GM12891 (cell line): ENCODE data around the gene KRTAP20-4.

Source experiments
- DNase-seq: peaks from one replicate; pipeline ENCODE4 v3.0.0; 2011; ENCODE audit warnings: low spot score; ENCODE audit not compliant: insufficient read length
- FAIRE-seq: peaks from 2 replicates; lab custom pipeline; 2011; peaks lifted over from hg19 to GRCh38; lab: Jason Lieb, UNC
- PAX5 ChIP-seq: IDR thresholded peaks from 2 replicates; pipeline ENCODE4 v1.6.1; 2011; ENCODE audit warnings: low read length, moderate library complexity, mild to moderate bottlenecking; ENCODE audit not compliant: insufficient read depth, severe bottlenecking
- POLR2A ChIP-seq: IDR thresholded peaks from 2 replicates; pipeline ENCODE4 v1.6.1; 2011; ENCODE audit warnings: low read depth, low read length, control low read depth
- POLR2AphosphoS5 ChIP-seq: IDR thresholded peaks from 2 replicates; pipeline ENCODE4 v1.6.1; 2011; ENCODE audit warnings: low read depth, low read length, control low read depth
- POU2F2 ChIP-seq: IDR thresholded peaks from 2 replicates; pipeline ENCODE4 v1.6.1; 2011; ENCODE audit warnings: low read depth, mild to moderate bottlenecking, control low read depth, low read length, moderate library complexity
- SPI1 ChIP-seq: IDR thresholded peaks from 2 replicates; pipeline ENCODE4 v1.6.1; 2011; ENCODE audit warnings: low read depth, low read length, control low read depth
- TAF1 ChIP-seq: IDR thresholded peaks from 2 replicates; pipeline ENCODE4 v1.6.1; 2011; ENCODE audit warnings: low read depth, low read length, control low read depth

KRTAP20-4 gene

DNA sequence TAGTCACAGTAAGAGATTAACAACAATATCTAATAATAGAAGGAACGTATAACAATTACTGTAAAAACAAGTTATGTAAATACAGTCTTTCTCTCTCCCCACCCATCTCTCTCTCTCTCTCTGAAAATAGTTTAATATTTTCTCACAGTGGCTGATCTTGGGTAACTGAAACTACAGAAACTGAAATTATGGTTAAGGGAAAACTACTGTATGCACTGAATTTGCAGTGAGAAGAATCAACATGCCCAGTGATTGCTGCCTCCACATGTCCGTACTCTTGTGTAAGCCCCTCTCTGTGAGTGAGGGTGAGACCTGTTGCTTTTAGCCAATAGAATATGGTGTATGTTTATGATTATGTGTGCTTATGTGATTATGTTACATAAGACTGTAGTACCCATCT lies 8.3 kb upstream of the KRTAP20-4 start:
- DNase-seq (no peak), FAIRE-seq (no peak)
- TF ChIP-seq POLR2A (no peak), POU2F2 (no peak), TAF1 (no peak), POLR2AphosphoS5 (no peak), SPI1 (no peak), PAX5 (no peak)

DNA sequence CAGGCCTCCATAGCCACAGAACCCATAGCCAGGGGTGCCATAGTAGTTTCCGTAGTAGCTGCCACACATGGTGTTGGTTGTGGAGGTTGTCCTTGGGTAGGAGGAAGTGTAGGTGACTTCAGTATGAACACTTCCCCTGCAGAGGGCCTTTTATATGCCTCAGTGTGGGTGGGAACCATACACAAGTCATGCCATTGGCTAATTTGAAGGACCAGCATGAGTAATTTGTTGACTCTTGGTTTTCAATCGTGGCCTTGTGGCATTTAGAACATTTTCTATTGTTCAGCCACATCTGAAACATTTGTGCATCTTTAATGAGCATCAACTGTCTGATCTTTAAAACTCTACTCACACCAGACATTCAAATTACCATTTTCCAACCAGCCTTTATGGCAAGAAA lies 6.6 kb upstream of the KRTAP20-4 start, which contains the start of gene KRTAP6-1:
TSS of gene KRTAP6-1 (minus strand) at position 95 of the 400 bp plus-strand sequence. CDS start at position 69, 26 bp downstream.
- TF ChIP-seq SPI1 (peak; percentile 14; the same call in 1 of the 2 replicates), TAF1 (no peak), POU2F2 (no peak)
- DNase-seq (no peak), FAIRE-seq (no peak)

DNA sequence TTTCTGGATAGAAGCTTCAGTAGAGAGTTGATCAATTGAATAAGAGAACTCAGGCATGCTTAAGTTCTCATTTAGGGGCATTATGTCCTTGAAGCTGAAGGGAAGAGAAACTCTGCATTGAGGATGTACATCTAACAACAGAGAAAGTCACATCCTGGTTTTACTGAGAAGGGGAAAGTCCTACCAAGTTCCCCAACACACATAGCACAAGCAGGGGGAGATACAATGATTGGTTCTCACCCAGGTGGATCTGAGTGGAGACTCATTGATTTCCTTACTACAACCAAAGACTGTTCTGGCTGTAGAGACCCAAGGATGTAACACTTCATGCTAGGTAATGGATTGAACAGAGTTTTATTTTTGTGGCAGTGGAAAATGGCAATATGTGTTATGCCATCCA lies 5.2 kb upstream of the KRTAP20-4 start:
- FAIRE-seq, result no peak
- TF ChIP-seq POLR2AphosphoS5 (no peak), POLR2A (no peak), SPI1 (peak; percentile 35; the same call in 1 of the 2 replicates)
- DNase-seq, result no peak

DNA sequence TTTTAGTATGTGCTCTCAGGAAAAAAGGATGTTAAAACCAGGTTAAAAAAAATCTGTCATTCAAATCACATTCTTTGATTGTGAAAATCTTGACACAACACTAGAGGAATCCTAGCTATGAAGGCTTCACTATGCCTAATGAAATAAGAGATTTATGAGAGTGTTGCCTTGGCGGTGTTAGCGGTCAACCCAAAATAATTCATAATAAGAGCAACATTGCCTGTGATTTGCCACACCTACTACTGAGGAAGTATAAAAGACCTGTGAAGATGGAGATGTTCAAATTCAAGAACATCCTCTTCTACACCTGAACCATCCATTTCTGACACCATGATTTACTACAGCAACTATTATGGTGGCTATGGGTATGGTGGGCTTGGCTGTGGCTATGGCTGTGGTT lies 4.3 kb upstream of the KRTAP20-4 start, which contains the start of gene KRTAP20-1:
TSS of gene KRTAP20-1 (plus strand) at position 301 of the 400 bp plus-strand sequence. CDS start at position 331, 30 bp downstream.
- no peak for FAIRE-seq
- DNase-seq, result no peak
- no peak for TF ChIP-seq TAF1
- TF ChIP-seq PAX5, result no peak
- TF ChIP-seq SPI1, result no peak

DNA sequence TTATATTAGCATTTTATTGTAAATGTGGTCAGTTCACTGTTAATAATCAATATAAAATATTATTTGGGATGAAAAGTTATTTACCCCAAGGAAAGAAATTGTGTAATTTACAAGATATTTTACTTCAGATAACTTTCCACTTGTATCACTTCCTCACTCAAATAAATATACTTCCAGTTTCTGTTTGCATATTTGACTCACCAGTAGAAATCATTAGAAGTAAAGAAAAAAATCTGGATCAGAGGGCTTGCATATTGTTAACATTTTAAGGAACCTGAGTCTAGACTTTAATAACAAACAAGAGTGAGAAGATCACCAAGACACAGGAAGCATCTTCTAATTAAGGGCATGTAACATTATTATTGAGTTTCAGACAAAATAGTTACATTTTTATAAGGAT lies 347 bp upstream of the KRTAP20-4 start:
- no peak for DNase-seq
- no peak for FAIRE-seq
- TF ChIP-seq POU2F2 (no peak), SPI1 (no peak), POLR2AphosphoS5 (no peak), POLR2A (no peak), PAX5 (no peak), TAF1 (no peak)

DNA sequence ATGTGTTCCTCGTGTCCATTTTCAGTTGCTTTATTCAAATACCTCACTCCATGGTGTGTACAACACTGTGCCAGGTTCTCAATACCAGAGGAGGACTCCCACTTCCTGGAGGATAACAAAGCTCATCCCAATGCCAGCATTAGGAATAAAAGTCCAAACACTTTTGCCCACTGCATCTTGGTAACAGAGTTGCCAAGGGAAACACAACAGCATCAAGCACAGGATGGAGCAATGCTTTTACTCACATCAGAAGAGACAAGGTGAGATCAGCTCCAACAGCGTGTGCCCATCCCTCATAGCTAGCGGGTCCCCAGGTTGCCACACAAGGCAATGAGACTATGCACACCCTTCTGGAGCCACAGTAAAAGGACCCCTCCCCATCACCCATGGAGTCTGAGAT lies 2.9 kb downstream of the KRTAP20-4 start:
- DNase-seq, result no peak
- TF ChIP-seq SPI1 (no peak), PAX5 (no peak), TAF1 (no peak), POLR2A (no peak), POLR2AphosphoS5 (no peak), POU2F2 (no peak)
- FAIRE-seq, result no peak

DNA sequence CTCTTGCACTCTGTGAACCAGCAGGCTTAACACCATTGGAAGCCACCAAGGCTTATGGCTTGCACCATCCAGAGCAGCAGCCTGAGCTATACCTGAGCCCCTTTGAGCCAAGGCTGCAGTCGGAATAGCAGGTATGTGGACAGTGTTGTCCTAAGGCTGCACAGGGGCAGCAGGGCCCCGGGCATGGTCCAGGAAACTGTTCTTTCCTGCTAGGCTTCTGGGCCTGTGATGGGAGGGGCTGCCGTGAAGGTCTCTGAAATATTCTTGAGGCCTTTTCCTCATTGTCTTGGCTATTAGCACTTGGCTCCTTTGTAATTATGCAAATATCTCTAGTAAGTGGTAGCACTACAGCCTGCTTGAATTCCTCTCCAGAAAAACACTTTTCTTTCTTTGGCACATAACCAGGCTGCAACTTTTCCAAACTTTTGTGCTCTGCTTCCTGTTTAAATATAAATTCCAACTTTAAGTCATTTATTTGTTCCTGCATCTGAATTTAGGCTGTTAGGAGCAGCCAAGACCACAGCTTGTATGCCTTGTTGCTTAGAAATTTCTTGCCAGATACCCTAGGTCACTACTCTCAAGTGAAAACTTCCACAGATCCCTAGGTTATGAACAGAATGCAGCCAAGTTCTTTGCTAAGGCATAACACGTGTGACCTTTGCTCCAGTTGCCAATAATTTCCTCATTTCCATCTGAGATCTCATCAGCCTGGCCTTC lies 5.2 kb downstream of the KRTAP20-4 start:
- no peak for DNase-seq
- no peak for TF ChIP-seq PAX5
- no peak for TF ChIP-seq POU2F2
- TF ChIP-seq SPI1, result no peak
- no peak for TF ChIP-seq POLR2A
- no peak for TF ChIP-seq TAF1
- TF ChIP-seq POLR2AphosphoS5, result no peak
- no peak for FAIRE-seq

DNA sequence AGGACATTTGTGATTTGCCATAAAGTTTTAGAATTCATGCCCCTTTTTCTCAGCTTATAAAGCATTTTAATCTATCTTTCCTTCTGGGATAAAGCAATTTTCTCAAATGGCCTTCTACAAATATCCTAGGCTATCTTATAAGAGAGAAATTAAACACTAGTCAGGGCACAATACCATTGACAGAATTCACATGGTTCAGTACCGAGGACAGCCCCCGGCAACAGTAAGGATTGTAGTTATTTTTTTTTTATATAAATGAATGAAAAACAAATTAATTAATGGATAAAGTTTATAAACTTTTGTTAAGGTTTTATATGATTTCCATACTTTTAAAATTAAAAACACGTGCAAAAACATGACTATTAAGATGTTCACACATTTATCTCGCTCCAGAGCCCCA lies 7.7 kb downstream of the KRTAP20-4 start:
- FAIRE-seq (no peak), DNase-seq (no peak)
- TF ChIP-seq POLR2AphosphoS5 (no peak), POLR2A (no peak), SPI1 (no peak), TAF1 (no peak), POU2F2 (no peak), PAX5 (no peak)

DNA sequence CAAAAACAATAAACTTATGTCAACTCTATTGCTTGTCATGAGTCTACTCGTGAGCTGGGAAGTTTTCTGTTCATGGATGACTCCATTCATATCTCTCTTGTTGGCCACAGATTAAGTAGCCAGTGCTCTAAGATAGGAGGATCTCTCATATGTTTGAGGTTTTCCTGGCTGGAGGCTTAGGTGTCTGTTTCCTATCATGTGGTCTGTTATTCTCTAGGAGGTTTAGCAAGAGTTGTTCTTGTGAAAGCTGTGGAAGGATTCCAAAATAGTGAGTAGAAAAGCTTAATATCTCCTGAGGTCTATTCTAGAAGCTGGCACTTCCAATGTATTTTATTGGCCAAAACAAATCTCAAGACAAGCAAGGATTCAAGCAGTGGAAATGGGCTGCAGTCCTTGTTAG lies 8.8 kb downstream of the KRTAP20-4 start:
- no peak for DNase-seq
- FAIRE-seq, result no peak
- TF ChIP-seq POU2F2 (no peak), SPI1 (no peak), POLR2AphosphoS5 (no peak), POLR2A (no peak), TAF1 (no peak), PAX5 (no peak)

DNA sequence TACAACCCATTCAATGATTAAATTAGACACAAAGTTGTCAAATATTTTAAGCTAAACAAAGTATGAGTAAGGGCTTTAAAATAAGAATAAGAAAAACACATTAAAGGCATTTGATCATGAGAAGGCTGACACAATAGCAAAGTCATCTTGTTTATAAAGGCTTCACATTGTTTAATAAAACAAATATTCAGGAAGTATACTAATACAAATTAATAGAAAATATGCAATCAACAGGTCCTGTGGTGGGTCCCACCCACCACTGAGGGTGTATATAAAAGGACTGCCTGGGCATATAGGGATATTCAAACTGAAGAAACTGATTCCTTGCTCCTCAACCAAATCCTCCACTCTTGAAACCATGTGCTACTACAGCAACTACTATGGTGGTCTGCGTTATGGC lies 14.5 kb downstream of the KRTAP20-4 start, which contains the start of gene KRTAP20-2:
TSS of gene KRTAP20-2 (plus strand) at position 301 of the 400 bp plus-strand sequence. CDS start at position 359, 58 bp downstream.
- DNase-seq, result no peak
- no peak for FAIRE-seq

More for the DNA sequence above, 14.5 kb downstream of the KRTAP20-4 start, which contains the start of gene KRTAP20-2:
- TF ChIP-seq PAX5 (no peak), POLR2AphosphoS5 (no peak), SPI1 (no peak), TAF1 (no peak), POU2F2 (no peak), POLR2A (no peak)
